NCI-H1417 treated with DMSO at 0.1 percent for 48 hours (cell line): ENCODE measurements around the gene NEDD4L.
A peak's percentile ranks its signal among the peaks of the same experiment; 100 is the strongest.

Experiments
- DNase-seq: peaks from one replicate; lab custom pipeline; 2025; lab: John Stamatoyannopoulos, UW

NEDD4L gene

DNA sequence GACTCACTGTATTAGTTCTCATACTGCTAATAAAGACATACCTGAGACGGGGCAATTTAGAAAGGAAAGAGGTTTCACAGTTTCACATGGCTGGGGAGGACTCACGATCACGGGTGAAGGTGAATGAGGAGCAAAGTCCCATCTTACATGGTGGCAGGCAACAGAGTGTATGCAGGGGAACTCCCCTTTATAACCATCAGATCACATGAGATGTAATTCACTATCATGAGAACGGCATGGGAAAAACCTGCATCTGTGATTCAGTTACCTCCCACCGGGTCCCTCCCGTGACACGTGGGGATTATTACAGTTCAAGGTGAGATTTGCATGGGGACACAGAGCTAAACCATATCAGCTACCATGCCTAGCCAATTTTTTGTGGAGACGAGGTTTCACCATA is 168.2 kb downstream of the NEDD4L start:
- DNase-seq = no peak

GRCh38 chr18:58213440-58213839 is 169.4 kb downstream of the NEDD4L start:
- DNase-seq = no peak

DNA sequence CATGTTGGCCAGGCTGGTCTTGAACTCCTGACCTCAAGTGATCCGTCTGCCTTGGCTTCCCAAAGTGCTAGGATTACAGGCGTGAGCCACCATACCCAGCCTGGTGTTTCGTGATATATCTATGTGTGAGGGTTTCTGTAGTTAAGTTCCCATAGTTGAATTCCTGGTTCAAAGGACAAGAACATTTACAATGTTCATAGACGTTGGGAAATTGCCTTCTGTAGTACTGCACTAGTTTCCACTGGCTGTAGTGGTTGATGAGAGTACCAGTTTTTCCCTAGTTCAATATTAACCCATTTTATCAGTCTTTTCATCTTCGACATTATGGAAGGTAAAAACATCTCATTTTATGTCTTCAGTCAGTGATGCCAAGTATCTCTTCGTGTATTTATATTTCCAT is 171.0 kb downstream of the NEDD4L start:
- DNase-seq = no peak

DNA sequence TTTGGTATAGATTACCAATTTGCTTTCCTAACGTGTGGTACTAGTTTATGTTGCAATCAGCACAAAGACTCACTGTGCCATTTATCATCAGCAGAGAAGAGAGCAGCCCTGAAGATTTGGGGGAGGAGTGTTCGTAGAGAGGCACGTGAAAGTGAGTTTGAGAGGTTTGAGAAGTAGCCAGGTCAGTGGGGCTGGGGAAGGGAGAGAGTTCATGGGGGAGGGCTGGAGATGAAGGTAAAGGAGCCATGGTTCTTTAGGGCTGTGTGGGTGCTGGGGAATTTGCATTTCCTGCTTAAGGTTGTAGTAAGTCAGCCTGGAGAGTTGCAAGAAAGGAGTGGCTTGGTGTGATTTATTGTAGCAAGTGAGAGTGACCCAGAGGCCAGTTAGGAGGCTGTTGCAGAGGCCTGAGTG is 172.1 kb downstream of the NEDD4L start:
- no peak for DNase-seq

DNA sequence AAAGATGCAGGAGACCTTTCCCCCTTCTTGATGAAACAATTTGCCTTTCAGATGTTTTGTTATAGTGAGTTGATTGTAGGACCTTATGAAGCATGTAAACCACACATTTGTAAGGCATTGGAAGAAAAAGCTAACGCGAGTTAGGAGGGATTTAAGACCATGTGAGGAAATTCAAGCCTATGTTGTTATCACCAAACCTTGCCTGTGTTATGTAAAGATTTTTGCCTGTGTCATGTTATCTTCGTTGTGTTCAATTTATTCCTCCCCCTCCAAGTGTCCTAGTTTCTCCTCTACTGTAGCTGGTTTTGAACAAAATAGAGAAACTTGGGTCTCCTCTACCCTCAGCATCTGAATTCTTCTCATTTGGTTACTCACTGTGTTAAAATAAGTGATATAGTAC is 173.0 kb downstream of the NEDD4L start:
- DNase-seq = no peak

- DNase-seq = no peak
Measured at GRCh38 chr18:58218117-58218516, 174.1 kb downstream of the NEDD4L start.

GRCh38 chr18:58221060-58221725 is 177.2 kb downstream of the NEDD4L start:
- no peak for DNase-seq

DNA sequence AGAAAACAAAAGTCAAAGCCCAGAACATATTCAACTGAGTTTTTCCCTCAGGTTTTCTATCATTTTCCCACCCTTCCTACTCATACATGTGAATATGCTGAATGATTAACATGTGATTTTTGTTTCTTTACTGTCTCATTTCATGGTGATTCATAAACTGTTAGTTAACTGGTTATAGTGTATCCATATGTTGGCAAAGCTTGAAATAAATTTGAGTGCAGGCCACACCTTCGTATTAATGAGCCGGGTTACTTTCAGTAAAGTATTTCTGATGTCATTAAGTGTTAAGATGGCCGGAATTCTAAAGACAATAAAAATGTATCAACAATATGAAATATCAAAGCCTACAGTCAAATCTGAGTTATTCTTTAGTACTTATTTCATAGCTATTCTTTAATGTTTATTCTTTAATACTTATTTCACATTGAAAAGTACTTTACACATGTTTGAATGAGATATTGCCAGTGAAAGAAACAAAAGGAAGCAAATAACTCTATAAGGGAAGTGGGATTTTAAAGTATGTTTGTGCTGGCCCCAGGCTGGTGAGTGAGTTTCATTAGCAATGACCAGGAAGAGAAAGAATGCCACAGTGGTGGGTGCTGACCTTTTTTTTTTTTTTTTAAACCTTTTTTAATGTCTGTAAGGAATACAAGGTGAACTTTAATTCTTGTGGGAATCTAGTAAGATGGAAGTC is 178.6 kb downstream of the NEDD4L start:
- no peak for DNase-seq

- DNase-seq = no peak
Measured at GRCh38 chr18:58223717-58224424, 179.8 kb downstream of the NEDD4L start.

- DNase-seq = no peak
Measured at GRCh38 chr18:58224425-58224750, 180.4 kb downstream of the NEDD4L start.

- DNase-seq = no peak
Measured at GRCh38 chr18:58225101-58225500, 181.1 kb downstream of the NEDD4L start.

- DNase-seq = no peak
Measured at GRCh38 chr18:58226429-58226828, 182.4 kb downstream of the NEDD4L start.

- no peak for DNase-seq
Measured at GRCh38 chr18:58227361-58227930, 183.4 kb downstream of the NEDD4L start.

DNA sequence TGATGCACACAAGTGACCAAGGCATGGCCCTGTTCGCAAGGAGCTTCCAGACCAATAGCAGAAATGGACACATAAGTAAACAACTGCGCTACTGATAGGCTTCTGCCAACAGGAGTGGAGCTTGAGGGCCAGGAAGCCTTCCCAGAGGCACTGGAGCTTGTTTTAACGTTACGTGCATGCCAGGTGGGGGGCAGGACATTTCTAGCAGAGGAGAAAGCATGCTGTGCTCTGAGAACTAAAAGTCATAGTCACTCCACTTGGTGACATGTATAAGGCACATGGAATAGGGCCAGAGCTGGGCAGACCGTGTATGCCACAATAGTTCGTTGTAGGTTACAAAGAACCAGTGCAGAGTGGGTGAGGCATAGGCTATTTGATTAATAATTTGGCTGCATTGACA is 184.2 kb downstream of the NEDD4L start:
- DNase-seq = no peak

DNA sequence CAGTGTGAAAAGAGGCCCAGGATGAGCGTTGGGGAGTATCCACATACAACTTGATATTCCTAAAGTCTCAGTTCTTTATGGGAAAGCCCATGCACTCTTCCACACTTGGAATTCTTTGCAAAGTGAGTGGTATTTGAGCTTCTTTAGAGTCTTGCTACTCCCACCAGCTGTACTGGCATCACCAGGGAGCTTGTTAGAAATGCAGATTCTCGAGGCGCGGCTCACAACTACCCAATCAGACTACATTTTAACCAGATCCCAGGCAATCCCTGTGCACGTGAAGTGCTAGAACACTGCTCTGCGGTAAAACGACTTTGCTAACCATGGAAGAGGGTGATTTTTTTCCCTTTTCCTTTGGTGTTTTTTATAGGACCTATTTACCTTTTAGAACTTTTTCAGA is 184.7 kb downstream of the NEDD4L start:
- no peak for DNase-seq

DNA sequence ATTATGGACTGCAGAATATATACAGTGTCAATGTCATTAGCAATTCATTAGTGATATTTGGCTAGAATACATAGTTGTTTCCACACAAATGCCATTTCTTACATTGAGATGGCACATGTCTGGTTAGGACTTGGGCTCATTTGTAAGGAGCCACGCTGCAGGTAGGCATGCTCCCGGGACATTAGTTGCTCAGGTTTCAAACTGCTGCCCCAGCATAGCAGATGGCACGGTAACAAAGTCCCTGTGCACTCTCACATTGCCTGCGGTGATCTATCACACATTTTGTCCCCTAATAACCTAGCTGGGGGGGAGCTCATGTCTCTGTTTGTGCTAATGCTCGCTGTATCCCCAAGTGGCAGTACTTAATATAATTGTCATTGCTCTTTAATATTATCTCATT is 185.1 kb downstream of the NEDD4L start:
- no peak for DNase-seq

- no peak for DNase-seq
Measured at GRCh38 chr18:58230438-58231179, 186.6 kb downstream of the NEDD4L start.

GRCh38 chr18:58231930-58232329 is 187.9 kb downstream of the NEDD4L start:
- no peak for DNase-seq

- no peak for DNase-seq
Measured at GRCh38 chr18:58232668-58233067, 188.6 kb downstream of the NEDD4L start.

DNA sequence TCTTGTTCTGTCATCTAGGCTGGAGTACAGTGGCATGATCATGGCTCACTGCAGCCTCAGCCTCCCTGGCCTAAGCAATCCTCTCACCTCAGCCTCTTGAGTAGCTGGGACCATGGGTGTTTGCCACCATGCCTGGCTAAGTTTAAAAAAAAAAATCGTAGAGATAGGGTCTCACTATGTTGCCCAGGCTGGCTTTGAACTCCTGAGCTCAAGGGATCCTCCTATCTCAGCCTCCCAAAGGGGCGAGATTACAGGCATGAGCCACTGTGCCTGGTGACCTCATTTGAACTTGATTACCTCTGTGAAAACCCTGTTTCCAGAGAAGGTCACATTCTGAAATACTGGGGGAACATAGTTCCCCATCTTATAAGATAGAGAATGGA is 190.3 kb downstream of the NEDD4L start:
- DNase-seq = no peak

DNA sequence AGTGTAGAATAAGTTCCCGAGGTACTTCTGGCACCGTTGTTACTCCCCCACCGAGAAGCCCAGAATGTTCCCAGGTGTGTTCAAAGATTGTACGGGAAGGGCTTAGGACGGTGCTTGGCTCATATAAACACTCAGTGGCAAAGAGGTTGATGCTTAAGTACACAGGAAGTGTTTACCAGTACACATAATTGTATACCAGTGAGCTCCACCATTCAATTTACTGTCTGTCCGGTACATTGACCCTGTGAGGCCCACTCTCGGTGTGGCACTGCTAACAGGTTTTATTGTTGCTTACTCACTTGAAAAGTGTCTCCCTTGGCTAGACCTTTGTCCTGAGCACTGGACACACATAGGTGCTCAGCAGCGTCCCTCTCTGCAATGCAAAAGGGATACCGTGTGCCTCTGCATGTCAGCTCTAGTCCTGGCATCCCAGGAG is 191.0 kb downstream of the NEDD4L start:
- DNase-seq = peak; percentile 23

GRCh38 chr18:58239879-58240278 is 195.9 kb downstream of the NEDD4L start:
- DNase-seq = no peak
